GM12864 (cell line): ENCODE measurements around the gene IL17RC.

ENCODE experiments used
- DNase-seq: peaks from one replicate; pipeline ENCODE4 v3.0.0-alpha.2; 2011; ENCODE audit warnings: low read depth
- H3K4me3 ChIP-seq: 2 replicates; pipeline ENCODE4 v1.5.1; 2011; ENCODE audit warnings: mild to moderate bottlenecking, low read depth, low read length, control low read depth
- CTCF ChIP-seq: IDR thresholded peaks from 2 replicates; pipeline ENCODE4 v1.5.1; 2011; ENCODE audit warnings: low read depth, mild to moderate bottlenecking, moderate library complexity, low read length, control low read depth, inconsistent platforms; ENCODE audit errors: missing control alignments

Gene IL17RC

GRCh38 chr3:9969632-9970019 lies 52.7 kb downstream of the IL17RC start:
- no peak for DNase-seq
- no peak for TF ChIP-seq CTCF
- no peak overlapping the region for H3K4me3 ChIP-seq

GRCh38 chr3:9970020-9970652 lies 53.2 kb downstream of the IL17RC start:
- DNase-seq: no peak

GRCh38 chr3:9976721-9977709 lies 60.1 kb downstream of the IL17RC start:
- no peak for TF ChIP-seq CTCF
- no peak for DNase-seq
- H3K4me3 ChIP-seq: no peak overlapping the region

More at GRCh38 chr3:9970020-9970652, 53.2 kb downstream of the IL17RC start:
- TF ChIP-seq CTCF: no peak
- H3K4me3 ChIP-seq: no peak overlapping the region

GRCh38 chr3:9978710-9979305 lies 61.9 kb downstream of the IL17RC start:
- no peak overlapping the region for H3K4me3 ChIP-seq

GRCh38 chr3:9980251-9980650 lies 63.4 kb downstream of the IL17RC start:
- no peak overlapping the region for H3K4me3 ChIP-seq
- DNase-seq: no peak
- TF ChIP-seq CTCF: no peak

More at GRCh38 chr3:9978710-9979305, 61.9 kb downstream of the IL17RC start:
- no peak for DNase-seq
- no peak for TF ChIP-seq CTCF
